ENCODE measurements around the gene ZEB2. TPM values are rescaled to one million over a fixed set of nuclear protein-coding genes. Genes with fewer than 3 reads are reported as not detected.

The ZEB2 gene
- polyA plus RNA-seq, 1 donor from 2014 or later: 2.2 TPM

DNA sequence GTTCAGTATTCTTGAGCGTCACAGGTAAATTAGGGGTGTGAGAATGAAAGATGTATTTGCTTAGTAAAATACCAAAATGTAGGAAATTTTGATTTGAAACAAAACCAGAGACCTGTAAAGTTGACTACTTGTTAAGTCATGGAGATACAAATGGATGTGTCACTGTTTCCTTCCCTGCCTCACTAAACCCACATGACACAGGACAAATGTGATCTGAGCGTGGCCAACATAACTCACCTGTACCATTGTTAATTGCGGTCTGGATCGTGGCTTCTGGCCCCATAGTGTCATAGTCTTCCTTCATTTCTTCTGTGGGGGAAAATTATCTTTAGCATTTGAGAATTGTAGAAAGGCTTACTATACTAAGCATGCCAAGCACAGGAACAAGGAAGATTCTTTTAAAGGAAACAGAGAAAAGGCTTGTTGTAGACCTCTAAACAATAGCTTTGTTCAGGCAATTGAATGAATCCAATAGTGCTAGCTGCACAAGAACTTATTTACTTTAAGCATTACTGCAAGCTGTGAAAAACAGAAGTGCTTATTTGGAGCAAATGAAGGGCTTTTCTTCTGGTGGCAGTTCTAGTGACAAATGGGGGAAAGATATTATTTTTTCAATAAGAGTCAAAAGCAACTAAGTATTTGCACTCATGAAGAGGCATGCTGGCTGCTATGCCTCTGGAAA, 95.2 kb downstream of the ZEB2 start:
- Histone ChIP-seq H3K9me2 (ENCODE audit: insufficient read depth, low read length) (no peaks in the 10 kb centered on the region), H3F3A (ENCODE audit: insufficient read depth, low read length, poor library complexity, severe bottlenecking) (no peaks in the 10 kb centered on the region), H3K79me2 (replicated peaks; ENCODE audit: insufficient read depth, low read length) (no peaks in the 10 kb centered on the region), H3K9me3 (ENCODE audit: low read length) (no peaks in the 10 kb centered on the region), H3K27ac (ENCODE audit: low read length) (no peak overlapping the region), H2AFZ (ENCODE audit: low read depth, low read length) (no peak overlapping the region), H3K9ac (ENCODE audit: low read length) (no peak overlapping the region), H3K4me2 (ENCODE audit: low read length) (no peak overlapping the region), H3K36me3 (ENCODE audit: insufficient read depth, low read length) (no peaks in the 10 kb centered on the region), H4K20me1 (ENCODE audit: insufficient read depth) (no peaks in the 10 kb centered on the region), H3K4me3 (ENCODE audit: low read length) (no peak overlapping the region), H3K27me3 (ENCODE audit: insufficient read depth, low read depth, low read length) (no peaks in the 10 kb centered on the region)
- TF ChIP-seq EZH2 (IDR thresholded peaks at IDR 0.05; ENCODE audit: borderline replicate concordance, insufficient read depth, low read length, poor library complexity, severe bottlenecking) (no peak), POLR2AphosphoS5 (IDR thresholded peaks at IDR 0.05) (no peak), REST (IDR thresholded peaks at IDR 0.05; ENCODE audit: borderline replicate concordance) (no peak), TAF1 (IDR thresholded peaks at IDR 0.05; ENCODE audit: low read depth) (no peak), SMC3 (conservative IDR thresholded peaks at IDR 0.05; ENCODE audit: poor library complexity) (no peak), MXI1 (conservative IDR thresholded peaks at IDR 0.05; ENCODE audit: poor library complexity, severe bottlenecking) (no peak), RAD21 (conservative IDR thresholded peaks at IDR 0.05) (no peak), CTCF (IDR thresholded peaks at IDR 0.05; ENCODE audit: poor library complexity, severe bottlenecking) (no peak), EP300 (conservative IDR thresholded peaks at IDR 0.05; ENCODE audit: poor library complexity, severe bottlenecking) (no peak)

GRCh38 chr2:144421606-144422510, 98.1 kb downstream of the ZEB2 start:
- Histone ChIP-seq H3K27me3 (ENCODE audit: insufficient read depth, low read depth, low read length) (no peaks in the 10 kb centered on the region), H3K4me2 (ENCODE audit: low read length) (no peak overlapping the region), H4K20me1 (ENCODE audit: insufficient read depth) (no peaks in the 10 kb centered on the region), H3K36me3 (ENCODE audit: insufficient read depth, low read length) (no peaks in the 10 kb centered on the region), H2AFZ (ENCODE audit: low read depth, low read length) (no peak overlapping the region), H3F3A (ENCODE audit: insufficient read depth, low read length, poor library complexity, severe bottlenecking) (no peaks in the 10 kb centered on the region), H3K4me3 (ENCODE audit: low read length) (no peak overlapping the region), H3K9me2 (ENCODE audit: insufficient read depth, low read length) (no peaks in the 10 kb centered on the region), H3K9me3 (ENCODE audit: low read length) (no peaks in the 10 kb centered on the region), H3K27ac (ENCODE audit: low read length) (no peak overlapping the region), H3K79me2 (replicated peaks; ENCODE audit: insufficient read depth, low read length) (no peaks in the 10 kb centered on the region), H3K9ac (ENCODE audit: low read length) (no peak overlapping the region)
- TF ChIP-seq POLR2AphosphoS5 (IDR thresholded peaks at IDR 0.05): no peak
- TF ChIP-seq RAD21 (conservative IDR thresholded peaks at IDR 0.05): no peak
- TF ChIP-seq MXI1 (conservative IDR thresholded peaks at IDR 0.05; ENCODE audit: poor library complexity, severe bottlenecking): no peak
- no peak for TF ChIP-seq CTCF (IDR thresholded peaks at IDR 0.05; ENCODE audit: poor library complexity, severe bottlenecking)
- no peak for TF ChIP-seq SMC3 (conservative IDR thresholded peaks at IDR 0.05; ENCODE audit: poor library complexity)
